ENCODE data around the gene CPVL. TPM values are rescaled to one million over a fixed set of nuclear protein-coding genes. Genes with fewer than 3 reads are reported as not detected.

The CPVL gene
- total and polyA plus RNA-seq, 2 experiments from 2014 or later = 30.6 to 95.2 TPM

DNA sequence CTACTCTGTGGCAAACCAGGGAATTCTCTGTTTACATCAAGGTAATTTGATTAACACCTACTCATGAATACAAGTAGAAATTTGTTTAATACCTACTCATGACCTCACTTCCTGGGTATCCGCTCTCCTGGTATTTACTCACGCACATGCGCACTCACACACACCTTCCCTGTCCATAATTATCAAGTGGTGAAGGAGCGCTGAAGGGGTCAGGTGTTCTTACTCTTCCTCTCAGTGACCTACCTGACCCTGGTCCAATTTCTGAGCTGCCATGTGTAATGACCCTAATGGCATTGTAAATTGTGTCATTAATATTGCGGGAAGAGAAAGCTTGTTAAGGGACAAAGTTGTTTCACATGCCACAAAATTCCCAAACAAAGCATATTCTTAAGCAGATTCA is 146.9 kb downstream of the CPVL start:
- no peaks in the 10 kb centered on the region for H3K27me3 ChIP-seq
- H3K36me3 ChIP-seq = no peaks in the 10 kb centered on the region
- TF ChIP-seq, protein P1, sequence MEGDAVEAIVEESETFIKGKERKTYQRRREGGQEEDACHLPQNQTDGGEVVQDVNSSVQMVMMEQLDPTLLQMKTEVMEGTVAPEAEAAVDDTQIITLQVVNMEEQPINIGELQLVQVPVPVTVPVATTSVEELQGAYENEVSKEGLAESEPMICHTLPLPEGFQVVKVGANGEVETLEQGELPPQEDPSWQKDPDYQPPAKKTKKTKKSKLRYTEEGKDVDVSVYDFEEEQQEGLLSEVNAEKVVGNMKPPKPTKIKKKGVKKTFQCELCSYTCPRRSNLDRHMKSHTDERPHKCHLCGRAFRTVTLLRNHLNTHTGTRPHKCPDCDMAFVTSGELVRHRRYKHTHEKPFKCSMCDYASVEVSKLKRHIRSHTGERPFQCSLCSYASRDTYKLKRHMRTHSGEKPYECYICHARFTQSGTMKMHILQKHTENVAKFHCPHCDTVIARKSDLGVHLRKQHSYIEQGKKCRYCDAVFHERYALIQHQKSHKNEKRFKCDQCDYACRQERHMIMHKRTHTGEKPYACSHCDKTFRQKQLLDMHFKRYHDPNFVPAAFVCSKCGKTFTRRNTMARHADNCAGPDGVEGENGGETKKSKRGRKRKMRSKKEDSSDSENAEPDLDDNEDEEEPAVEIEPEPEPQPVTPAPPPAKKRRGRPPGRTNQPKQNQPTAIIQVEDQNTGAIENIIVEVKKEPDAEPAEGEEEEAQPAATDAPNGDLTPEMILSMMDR (IDR thresholded peaks at IDR 0.05; ENCODE audit: low read depth, low read length) = no peak
- no peak for DNase-seq (ENCODE audit: low read depth in 1 of 2, low spot score in 1 of 2)
- no peak overlapping the region for H3K4me3 ChIP-seq
- no peaks in the 10 kb centered on the region for H3K9me3 ChIP-seq (ENCODE audit: low read depth)
- no peak overlapping the region for H3K27ac ChIP-seq
- H3K4me1 ChIP-seq (ENCODE audit: low read depth) = peaks cover 32% of the 10 kb centered on the region

DNA sequence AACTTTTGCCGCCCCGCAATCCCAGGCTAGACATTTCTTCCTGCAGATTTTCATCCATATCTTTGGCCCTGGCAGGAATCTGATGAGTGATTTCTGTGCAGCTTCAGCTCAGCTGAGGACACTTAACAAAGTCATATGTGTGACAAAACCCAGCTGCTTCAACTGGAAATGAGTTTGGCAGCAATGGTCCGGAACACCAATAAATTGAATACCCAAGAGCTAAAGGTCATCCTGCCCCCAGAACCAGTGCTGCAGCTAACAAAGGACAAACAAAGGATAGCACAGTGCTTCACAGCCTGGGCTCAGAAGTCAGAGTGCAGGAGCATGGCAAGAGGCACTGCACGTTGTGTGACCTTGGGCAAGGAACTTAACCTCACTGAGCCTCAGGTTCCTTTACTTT is 148.2 kb downstream of the CPVL start:
- H3K27ac ChIP-seq = peak overlapping the region; percentile 76
- TF ChIP-seq, protein P1 (IDR thresholded peaks at IDR 0.05; ENCODE audit: low read depth, low read length) = no peak
- H3K36me3 ChIP-seq = no peaks in the 10 kb centered on the region
- no peaks in the 10 kb centered on the region for H3K27me3 ChIP-seq
- H3K4me3 ChIP-seq = no peak overlapping the region
- H3K4me1 ChIP-seq (ENCODE audit: low read depth) = peaks cover 32% of the 10 kb centered on the region
- no peaks in the 10 kb centered on the region for H3K9me3 ChIP-seq (ENCODE audit: low read depth)
- peak in 1 of 2 donors; percentile 50 for DNase-seq (ENCODE audit: low read depth in 1 of 2, low spot score in 1 of 2)

DNA sequence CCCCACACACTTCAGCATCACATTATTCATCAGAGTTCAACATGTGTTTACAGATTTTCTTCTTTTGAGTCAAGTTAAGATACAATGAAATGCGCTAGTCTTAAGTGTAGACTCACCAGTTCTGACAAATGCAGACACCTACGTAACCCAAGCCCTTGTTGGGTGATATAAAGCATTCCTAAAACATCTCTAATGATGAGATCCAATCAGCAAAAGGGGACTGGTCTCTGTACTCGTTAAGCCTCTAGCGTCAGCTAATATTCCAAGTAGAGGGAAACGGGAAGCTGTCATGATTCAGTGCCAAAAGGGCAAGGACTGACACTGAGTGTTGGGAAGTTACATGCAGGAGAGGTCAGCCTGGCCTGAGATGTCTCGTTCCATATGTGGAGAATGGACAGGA is 149.5 kb downstream of the CPVL start:
- Histone ChIP-seq H3K27me3 (no peaks in the 10 kb centered on the region), H3K4me1 (ENCODE audit: low read depth) (peaks cover 32% of the 10 kb centered on the region), H3K27ac (no peak overlapping the region), H3K36me3 (no peaks in the 10 kb centered on the region), H3K4me3 (no peak overlapping the region), H3K9me3 (ENCODE audit: low read depth) (no peaks in the 10 kb centered on the region)
- no peak for DNase-seq (ENCODE audit: low read depth in 1 of 2, low spot score in 1 of 2)
- TF ChIP-seq, protein P1 (IDR thresholded peaks at IDR 0.05; ENCODE audit: low read depth, low read length) = no peak

DNA sequence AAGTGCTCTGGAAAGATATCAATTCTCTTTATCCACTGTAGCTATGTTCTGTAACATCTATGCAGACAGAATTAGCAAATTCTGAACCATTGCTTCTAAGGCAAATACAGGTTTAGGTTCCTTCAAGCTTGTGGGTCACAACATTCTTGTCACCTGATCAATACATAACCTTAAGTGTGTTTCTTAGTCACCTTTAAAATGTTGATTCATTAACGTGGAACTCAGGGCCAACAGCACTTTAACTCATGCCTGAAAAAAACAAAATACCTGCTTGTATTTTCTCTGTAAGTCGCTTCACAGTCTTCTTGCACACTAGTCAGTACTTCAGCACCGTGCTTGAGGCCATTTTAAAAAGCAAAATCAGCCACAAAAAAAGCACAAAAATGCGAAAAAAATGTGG is 153.0 kb downstream of the CPVL start:
- no peak for DNase-seq (ENCODE audit: low read depth in 1 of 2, low spot score in 1 of 2)
- H3K27ac ChIP-seq = no peak overlapping the region
- H3K9me3 ChIP-seq (ENCODE audit: low read depth) = no peaks in the 10 kb centered on the region
- no peaks in the 10 kb centered on the region for H3K36me3 ChIP-seq
- no peak overlapping the region for H3K4me3 ChIP-seq
- H3K4me1 ChIP-seq (ENCODE audit: low read depth) = peaks cover 16% of the 10 kb centered on the region
- TF ChIP-seq, protein P1 (IDR thresholded peaks at IDR 0.05; ENCODE audit: low read depth, low read length) = no peak
- H3K27me3 ChIP-seq = no peaks in the 10 kb centered on the region

DNA sequence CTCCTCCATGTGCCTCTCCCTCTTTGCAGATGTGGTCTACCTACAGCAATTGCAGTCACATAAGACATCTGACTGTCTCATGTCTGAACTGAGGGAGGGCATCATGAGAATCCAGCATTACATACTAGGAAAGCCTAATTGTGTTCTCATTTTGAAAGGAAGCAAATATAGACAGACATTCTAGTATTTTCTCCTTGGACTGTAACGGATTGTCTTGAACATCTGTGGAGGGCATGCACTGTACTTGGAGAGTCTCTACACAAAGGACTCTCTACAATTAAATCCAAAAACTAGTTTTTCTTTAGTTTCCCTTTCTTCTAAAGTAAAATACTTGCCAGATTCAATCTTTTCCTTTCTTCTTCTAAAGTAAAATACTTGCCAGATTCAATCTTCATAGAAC is 153.5 kb downstream of the CPVL start:
- no peak overlapping the region for H3K27ac ChIP-seq

More for the DNA sequence above, 153.5 kb downstream of the CPVL start:
- H3K27me3 ChIP-seq = no peaks in the 10 kb centered on the region
- H3K9me3 ChIP-seq (ENCODE audit: low read depth) = no peaks in the 10 kb centered on the region
- no peak overlapping the region for H3K4me3 ChIP-seq
- H3K4me1 ChIP-seq (ENCODE audit: low read depth) = peaks cover 10% of the 10 kb centered on the region
- DNase-seq (ENCODE audit: low read depth in 1 of 2, low spot score in 1 of 2) = no peak
- TF ChIP-seq, protein P1 (IDR thresholded peaks at IDR 0.05; ENCODE audit: low read depth, low read length) = no peak
- no peaks in the 10 kb centered on the region for H3K36me3 ChIP-seq

All from cardiac muscle cell (in vitro differentiated cells and primary cell).